HG02840 (cell line): Measurements from ENCODE around the gene GJB3.
"Not testable (repeated sequence)": the region's sequence is repeated elsewhere in the genome, so short reads cannot be mapped to it uniquely, and the experiment has no call there.

Experiments
- ATAC-seq: cut with Tn5 transposase; IDR thresholded peaks from one replicate; pipeline ENCODE4 v1.9.1; 2021; ENCODE audit warnings: mild to moderate bottlenecking, moderate library complexity, moderate number of reproducible peaks; ENCODE audit not compliant: unreplicated experiment, low FRiP score

Gene GJB3

DNA sequence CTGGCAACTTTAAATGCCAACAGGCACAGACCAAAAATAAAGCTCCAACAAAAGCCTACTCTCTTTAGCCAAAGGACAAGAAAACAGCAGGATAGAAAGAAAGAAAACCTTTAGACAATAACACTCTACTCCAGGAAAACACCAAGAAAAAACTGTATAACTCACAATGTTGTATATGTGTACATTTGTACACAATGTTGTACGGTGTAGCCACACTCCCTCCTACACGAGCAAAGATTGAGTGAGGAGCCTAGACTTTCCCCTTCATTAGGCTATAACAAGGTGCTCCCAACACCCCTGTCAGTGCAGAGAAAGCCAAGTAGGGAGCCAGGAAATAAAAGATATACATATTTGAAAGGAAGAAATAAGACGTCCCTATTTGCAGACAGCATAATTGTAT is 35.8 kb downstream of the GJB3 start:
- ATAC-seq, result no peak

DNA sequence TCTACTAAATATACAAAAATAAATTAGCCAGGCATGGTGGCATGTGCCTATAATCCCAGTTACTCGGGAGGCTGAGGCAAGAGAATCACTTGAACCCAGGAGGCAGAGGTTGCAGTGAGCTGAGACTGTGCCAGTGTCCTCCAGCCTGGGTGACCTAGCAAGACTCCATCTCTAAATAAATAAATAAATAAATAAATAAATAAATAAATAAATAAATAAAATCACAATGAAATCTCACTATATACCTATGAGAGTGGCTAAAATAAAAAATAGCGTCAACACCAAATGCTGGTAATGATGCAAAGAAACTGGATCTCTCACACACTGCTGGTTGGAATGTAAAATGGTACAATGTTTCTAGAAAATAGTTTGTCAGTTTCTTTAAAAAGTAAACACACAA is 37.8 kb downstream of the GJB3 start:
- ATAC-seq, result not testable (repeated sequence)

DNA sequence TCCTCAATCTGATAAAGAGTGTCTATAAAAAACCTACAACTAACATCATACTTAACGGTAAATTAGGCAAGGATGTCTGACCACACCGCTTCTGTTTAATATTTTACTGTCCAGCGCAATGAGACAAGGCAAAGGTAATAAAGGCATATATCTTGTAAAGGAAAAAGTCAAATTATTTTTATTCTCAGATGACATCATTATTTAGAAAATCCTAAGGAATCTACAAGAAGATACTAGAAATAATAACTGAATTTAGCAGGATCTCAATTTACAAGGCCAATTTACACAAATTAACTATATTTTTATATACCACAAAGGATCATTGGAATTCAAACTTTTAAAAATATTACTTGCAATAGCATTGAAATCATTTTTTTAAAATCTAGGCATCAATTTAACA is 41.2 kb downstream of the GJB3 start:
- ATAC-seq, result no peak

DNA sequence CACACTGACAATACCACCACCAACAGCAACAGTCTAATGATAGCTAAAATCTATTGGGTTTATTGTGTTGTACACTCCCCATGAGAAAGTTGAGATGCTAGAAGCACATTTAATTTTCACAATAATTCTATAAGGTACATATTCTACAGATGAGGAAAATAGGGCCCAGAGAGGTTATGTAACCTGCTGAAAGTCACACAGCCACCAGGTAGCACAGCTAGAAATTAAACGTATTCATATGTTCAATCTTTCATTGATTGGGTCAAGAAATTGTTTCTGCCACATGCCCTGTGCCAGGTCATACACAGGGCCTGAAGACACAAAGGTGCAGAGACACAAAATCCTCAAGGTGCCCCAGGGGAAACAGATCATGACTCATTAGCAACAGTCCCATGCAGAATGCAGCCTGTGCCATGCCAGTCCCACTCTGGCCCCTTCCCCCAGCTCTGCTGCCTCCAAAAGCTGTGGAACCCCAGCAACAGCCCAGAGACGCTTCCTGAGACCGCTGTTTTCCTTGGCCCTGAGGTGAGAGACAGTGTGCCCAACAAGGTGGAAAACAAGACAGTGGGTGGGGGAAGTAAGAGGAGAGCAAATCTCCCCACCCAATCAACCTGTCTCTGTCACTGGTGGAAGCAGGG is 43.9 kb downstream of the GJB3 start:
- ATAC-seq, result no peak

DNA sequence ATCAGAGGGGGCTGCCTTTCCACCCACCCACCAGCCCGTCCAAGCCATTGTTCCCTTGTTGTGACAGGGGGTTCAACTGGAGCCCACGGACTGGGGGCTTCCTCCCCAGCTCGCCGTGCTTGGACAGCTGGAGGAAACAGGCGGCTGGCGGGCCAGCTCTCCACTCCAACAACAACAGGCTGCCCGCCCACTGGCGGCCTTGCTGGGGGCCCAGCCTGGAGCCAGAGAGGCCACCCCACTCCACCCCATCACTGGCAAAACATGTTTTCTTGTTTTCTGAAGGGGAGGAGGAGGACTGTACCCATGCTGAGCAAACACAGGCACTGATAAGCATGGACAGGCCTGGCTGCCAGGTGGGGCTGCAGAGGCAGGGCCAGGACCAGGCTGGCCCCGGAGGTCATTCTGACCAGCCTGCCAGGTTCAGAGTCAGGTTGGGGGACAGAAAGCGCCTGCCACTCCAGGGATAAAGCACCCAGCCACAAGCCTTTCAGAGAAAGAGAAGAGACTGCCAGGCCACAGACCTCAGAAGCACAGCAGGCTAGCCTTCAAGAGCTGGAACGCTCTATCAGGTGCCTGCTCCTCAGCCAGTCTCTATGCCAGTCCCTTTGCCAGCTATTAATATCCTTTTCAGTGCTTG is 44.6 kb downstream of the GJB3 start:
- ATAC-seq, result no peak

GRCh38 chr1:34827341-34827941 is 46.4 kb downstream of the GJB3 start:
- ATAC-seq, result no peak

DNA sequence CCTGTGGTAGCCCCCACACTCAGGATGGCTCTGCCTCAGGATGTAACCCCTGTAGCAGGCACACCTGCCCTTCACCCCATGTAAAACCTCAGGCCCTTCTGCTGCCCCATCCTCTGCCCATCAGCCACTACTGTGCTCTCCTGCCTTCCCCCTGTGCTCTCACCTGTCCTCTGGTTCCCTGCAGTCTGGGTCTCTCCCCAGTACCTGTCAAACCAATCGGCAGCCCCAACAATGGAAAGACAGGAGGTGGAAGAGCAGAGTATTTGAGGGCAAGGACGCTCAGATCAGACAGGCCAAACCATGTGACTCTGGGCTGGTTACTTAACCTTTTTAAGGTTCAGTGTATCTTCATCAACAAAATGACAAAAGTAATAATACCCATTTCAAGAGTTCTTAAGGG is 47.6 kb downstream of the GJB3 start:
- no peak for ATAC-seq

DNA sequence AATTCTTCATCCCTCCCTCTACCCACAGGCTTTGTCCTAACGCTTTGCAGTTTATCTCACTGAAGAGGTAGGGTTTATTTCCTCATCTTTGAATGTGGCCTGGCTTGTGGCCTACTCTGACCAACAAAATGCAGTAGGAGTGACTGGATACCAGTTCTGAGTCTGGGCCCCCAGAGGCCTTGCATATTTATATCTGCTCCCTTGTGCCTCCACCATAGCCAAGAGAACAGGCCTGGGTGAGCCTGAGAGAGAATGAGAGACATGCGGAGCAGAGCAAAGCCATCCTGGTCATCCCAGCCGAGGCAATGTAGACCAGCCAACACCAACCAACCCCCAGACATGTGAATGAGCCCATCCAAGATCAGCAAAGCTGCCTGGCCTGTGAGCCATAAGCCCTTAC is 48.2 kb downstream of the GJB3 start:
- no peak for ATAC-seq

- ATAC-seq, result no peak
Observed at GRCh38 chr1:34831721-34832246, 50.8 kb downstream of the GJB3 start.

DNA sequence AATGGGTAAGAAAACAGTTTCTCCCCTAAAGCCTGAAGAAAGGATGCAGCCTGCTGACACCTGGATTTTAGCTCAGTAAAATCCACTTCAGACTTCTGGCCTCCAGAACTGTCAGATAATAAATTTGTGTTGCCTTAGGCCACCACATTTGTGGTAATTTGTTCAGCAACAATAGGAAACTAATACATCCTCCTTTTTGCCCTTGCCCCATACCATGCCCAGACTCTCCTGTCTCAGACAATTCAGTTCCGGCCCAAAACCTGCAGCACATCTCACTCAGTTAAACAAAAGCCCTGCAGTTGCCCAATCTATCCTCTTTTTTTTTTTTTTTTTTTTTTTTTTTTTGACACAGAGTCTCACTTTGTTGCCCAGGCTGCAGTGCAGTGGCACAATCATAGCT is 52.7 kb downstream of the GJB3 start:
- no peak for ATAC-seq
